ENCODE measurements around the gene TWF2.

TWF2 gene

DNA sequence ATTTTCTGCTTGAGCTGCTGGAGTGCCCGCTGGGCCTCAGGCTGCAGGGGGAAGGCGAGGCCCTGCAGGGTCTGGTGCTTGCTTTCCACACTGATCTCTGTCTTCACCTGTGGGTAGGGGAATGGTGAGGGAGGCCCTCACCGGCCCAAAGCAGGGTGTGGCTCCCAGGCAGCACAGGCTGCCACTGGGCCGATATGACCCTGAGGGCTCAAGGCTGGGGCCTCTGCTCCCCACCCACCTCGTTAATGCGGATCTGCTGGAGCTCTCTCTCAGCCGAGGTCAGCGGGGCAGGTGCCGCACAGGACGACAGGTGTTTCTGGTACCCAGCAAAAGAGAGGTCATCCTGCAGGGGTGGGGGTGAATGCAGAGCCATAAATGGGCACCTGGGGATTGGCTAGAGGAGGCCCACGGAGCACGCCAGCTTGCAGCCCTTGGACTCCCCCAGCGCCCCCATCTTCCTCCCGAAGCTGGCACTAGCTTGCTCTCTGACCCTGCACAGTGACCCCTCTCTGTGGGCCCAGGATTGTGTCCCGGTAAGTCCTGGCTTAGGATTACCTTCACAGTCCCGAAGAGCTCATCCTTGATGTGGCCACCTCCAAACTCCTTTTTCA, 8.0 kb downstream of the TWF2 start:
- TF ChIP-seq, protein P1, sequence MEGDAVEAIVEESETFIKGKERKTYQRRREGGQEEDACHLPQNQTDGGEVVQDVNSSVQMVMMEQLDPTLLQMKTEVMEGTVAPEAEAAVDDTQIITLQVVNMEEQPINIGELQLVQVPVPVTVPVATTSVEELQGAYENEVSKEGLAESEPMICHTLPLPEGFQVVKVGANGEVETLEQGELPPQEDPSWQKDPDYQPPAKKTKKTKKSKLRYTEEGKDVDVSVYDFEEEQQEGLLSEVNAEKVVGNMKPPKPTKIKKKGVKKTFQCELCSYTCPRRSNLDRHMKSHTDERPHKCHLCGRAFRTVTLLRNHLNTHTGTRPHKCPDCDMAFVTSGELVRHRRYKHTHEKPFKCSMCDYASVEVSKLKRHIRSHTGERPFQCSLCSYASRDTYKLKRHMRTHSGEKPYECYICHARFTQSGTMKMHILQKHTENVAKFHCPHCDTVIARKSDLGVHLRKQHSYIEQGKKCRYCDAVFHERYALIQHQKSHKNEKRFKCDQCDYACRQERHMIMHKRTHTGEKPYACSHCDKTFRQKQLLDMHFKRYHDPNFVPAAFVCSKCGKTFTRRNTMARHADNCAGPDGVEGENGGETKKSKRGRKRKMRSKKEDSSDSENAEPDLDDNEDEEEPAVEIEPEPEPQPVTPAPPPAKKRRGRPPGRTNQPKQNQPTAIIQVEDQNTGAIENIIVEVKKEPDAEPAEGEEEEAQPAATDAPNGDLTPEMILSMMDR (IDR thresholded peaks at IDR 0.05; ENCODE audit: low read depth, low read length): no peak
- DNase-seq (ENCODE audit: extremely low read depth, low read depth): no peak

DNA sequence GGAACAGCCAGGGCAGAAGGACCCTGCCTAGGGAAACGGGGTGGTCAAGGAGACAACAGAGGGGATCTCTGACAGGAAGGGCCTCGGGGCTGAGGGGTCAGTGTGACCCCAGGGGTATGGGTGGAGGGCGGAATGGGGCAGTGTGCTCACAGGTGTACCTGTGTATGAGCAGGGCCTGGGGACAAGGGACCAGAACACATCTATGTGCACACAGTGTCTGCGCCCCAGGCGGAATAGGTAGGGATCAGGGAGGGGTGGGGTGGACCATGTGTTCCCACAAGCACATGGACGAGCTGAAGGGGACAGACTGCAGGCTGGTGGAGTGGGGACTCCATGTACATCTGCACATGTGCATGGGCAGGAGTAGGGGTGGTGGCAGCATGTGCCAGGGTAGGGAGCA, 8.5 kb downstream of the TWF2 start:
- DNase-seq (ENCODE audit: extremely low read depth, low read depth): no peak
- TF ChIP-seq, protein P1 (IDR thresholded peaks at IDR 0.05; ENCODE audit: low read depth, low read length): no peak

DNA sequence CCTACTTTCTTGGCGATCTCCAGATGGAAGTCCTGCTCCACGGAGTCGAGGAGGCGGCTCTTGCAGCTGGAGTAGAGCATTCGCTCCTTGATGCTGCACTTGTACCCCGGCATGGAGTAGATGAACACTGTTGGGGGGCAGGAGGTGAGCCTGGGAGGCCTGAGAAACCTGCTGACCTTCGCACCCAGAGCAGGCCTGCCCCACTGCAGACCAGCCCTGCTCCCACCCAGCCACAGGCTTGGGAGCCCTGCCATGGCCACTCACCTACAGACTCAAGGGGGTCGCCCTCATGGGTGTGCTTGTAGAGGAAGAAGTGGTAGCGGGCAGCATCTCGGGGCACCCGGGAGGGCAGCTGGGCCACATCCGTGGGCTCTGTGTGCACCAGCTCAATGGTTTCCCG, 9.3 kb downstream of the TWF2 start:
- DNase-seq (ENCODE audit: extremely low read depth, low read depth): no peak
- TF ChIP-seq, protein P1 (IDR thresholded peaks at IDR 0.05; ENCODE audit: low read depth, low read length): no peak

DNA sequence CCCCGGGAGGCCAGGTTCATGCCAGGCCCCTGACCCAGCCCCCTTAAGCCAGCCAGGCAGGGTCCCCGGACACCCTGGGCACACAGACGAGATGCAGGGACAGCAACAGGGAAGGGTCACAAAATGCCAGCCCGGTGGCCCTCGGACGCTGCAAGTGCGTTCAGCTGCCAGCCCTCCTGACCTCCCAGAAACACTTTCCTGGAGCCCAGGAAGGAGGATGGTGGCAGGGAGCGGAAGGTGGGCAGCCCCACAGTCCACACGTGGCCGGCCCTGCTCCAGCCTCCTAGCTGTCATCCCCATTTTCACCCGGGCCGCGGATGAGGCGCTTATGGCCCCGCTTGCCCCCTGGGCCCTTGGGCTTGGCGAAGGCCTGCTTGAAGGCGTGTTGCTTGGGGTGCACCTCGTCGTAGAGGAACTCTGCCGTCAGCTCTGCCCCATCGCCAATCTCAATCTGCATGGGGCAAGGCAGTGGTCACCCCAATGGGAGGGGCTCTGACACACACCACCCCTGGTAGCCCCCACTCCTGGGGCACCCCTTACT, 10.1 kb downstream of the TWF2 start:
- no peak for DNase-seq (ENCODE audit: extremely low read depth, low read depth)
- TF ChIP-seq, protein P1 (IDR thresholded peaks at IDR 0.05; ENCODE audit: low read depth, low read length): no peak

DNA sequence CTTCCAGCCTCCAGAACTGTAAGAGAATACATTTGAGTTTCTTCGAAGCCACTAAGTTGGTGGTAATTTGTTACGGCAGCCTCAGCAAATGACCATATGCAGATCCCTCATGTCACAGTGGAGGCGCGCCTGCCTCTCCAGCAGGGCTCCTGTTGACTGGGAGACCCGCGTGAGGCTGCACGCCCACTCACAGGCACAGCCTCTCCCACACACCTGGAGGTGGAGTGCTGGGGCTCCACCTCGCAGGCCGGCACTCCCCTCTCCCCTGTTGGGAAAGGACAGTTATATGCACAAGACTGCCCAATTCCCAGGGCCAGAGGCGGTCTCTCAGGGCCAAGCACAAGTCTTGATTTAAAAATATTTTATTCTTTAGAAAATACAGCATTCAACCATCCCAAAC, 10.7 kb downstream of the TWF2 start:
- TF ChIP-seq, protein P1 (IDR thresholded peaks at IDR 0.05; ENCODE audit: low read depth, low read length): no peak
- DNase-seq (ENCODE audit: extremely low read depth, low read depth): no peak

DNA sequence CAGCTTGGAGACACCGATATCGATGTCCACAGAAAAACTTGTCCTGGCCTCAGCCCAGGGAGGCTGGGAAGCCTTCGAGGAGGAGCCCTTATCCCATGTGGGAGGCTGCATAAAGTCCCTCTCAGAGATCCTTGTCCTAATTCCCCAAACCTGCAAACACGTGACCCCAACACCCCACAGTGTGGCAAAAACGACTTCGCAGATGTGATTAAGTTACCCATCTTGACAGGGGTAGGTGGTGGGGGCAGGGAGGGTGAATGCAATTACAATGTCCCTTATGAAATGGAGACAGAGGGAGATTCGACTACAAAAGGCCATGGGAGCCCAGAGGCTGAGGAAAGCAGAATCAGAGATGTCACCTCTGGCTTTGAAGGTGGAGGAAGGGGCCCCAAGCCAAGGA, 11.2 kb downstream of the TWF2 start:
- DNase-seq (ENCODE audit: extremely low read depth, low read depth): no peak
- TF ChIP-seq, protein P1 (IDR thresholded peaks at IDR 0.05; ENCODE audit: low read depth, low read length): no peak

DNA sequence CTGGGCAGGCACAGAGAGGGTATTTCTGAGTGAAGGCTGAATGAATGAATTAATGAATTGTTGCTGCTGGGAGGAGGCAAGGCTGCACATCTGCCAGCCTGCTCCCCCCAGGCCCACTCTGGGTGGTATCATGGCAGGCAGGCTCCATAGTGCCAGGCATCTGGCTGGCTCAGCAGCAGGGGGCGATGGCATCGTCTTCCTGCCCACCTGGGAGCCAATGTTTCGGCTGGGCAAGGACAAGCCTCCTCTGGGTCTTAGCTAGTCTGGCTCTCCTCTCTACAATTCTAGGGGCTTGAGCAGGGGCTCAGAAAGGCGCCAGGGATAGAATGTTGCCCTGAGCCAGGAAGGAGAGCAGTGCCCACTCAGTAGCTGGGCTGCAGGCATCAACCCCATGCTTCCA, 11.8 kb downstream of the TWF2 start:
- DNase-seq (ENCODE audit: extremely low read depth, low read depth): no peak
- TF ChIP-seq, protein P1 (IDR thresholded peaks at IDR 0.05; ENCODE audit: low read depth, low read length): no peak; the same call in 1 of the 2 replicates

All from AG09319 (cell line).